ENCODE results near the gene DMD. TPM values are rescaled to one million over a fixed set of nuclear protein-coding genes. Genes with fewer than 3 reads are reported as not detected.

Gene DMD
- polyA plus RNA-seq, 1 donor from 2014 or later, result 21.6 TPM

- Histone ChIP-seq H3K36me3 (ENCODE audit: insufficient read depth, low read length) (no peaks in the 10 kb centered on the region), H3K27me3 (ENCODE audit: insufficient read depth, low read depth, low read length) (no peaks in the 10 kb centered on the region), H3F3A (ENCODE audit: insufficient read depth, low read length, poor library complexity, severe bottlenecking) (no peaks in the 10 kb centered on the region), H3K79me2 (replicated peaks; ENCODE audit: insufficient read depth, low read length) (no peaks in the 10 kb centered on the region), H3K4me2 (ENCODE audit: low read length) (no peak overlapping the region), H3K9me2 (ENCODE audit: insufficient read depth, low read length) (no peaks in the 10 kb centered on the region), H3K9me3 (ENCODE audit: low read length) (no peaks in the 10 kb centered on the region), H3K9ac (ENCODE audit: low read length) (no peak overlapping the region), H3K27ac (ENCODE audit: low read length) (no peak overlapping the region), H4K20me1 (ENCODE audit: insufficient read depth) (no peaks in the 10 kb centered on the region), H2AFZ (ENCODE audit: low read depth, low read length) (no peak overlapping the region), H3K4me3 (ENCODE audit: low read length) (no peak overlapping the region)
- TF ChIP-seq TAF1 (IDR thresholded peaks at IDR 0.05; ENCODE audit: low read depth) (no peak), MXI1 (conservative IDR thresholded peaks at IDR 0.05; ENCODE audit: poor library complexity, severe bottlenecking) (no peak), EZH2 (IDR thresholded peaks at IDR 0.05; ENCODE audit: borderline replicate concordance, insufficient read depth, low read length, poor library complexity, severe bottlenecking) (no peak), REST (IDR thresholded peaks at IDR 0.05; ENCODE audit: borderline replicate concordance) (no peak), CTCF (IDR thresholded peaks at IDR 0.05; ENCODE audit: poor library complexity, severe bottlenecking) (no peak), RAD21 (conservative IDR thresholded peaks at IDR 0.05) (no peak), POLR2AphosphoS5 (IDR thresholded peaks at IDR 0.05) (no peak), EP300 (conservative IDR thresholded peaks at IDR 0.05; ENCODE audit: poor library complexity, severe bottlenecking) (no peak), SMC3 (conservative IDR thresholded peaks at IDR 0.05; ENCODE audit: poor library complexity) (no peak)
Observed at GRCh38 chrX:31215277-31215815, 1996.0 kb downstream of the DMD start.

GRCh38 chrX:31213941-31214340 lies 1997.4 kb downstream of the DMD start:
- no peak overlapping the region for H3K4me3 ChIP-seq (ENCODE audit: low read length)
- no peaks in the 10 kb centered on the region for H3K9me3 ChIP-seq (ENCODE audit: low read length)
- H4K20me1 ChIP-seq (ENCODE audit: insufficient read depth), result no peaks in the 10 kb centered on the region
- H2AFZ ChIP-seq (ENCODE audit: low read depth, low read length), result no peak overlapping the region
- H3K4me2 ChIP-seq (ENCODE audit: low read length), result no peak overlapping the region
- no peak overlapping the region for H3K9ac ChIP-seq (ENCODE audit: low read length)
- peak; percentile 31 for TF ChIP-seq CTCF (IDR thresholded peaks at IDR 0.05; ENCODE audit: poor library complexity, severe bottlenecking)
- TF ChIP-seq EP300 (conservative IDR thresholded peaks at IDR 0.05; ENCODE audit: poor library complexity, severe bottlenecking), result no peak
- no peaks in the 10 kb centered on the region for H3F3A ChIP-seq (ENCODE audit: insufficient read depth, low read length, poor library complexity, severe bottlenecking)
- H3K79me2 ChIP-seq (replicated peaks; ENCODE audit: insufficient read depth, low read length), result no peaks in the 10 kb centered on the region
- H3K9me2 ChIP-seq (ENCODE audit: insufficient read depth, low read length), result no peaks in the 10 kb centered on the region
- no peaks in the 10 kb centered on the region for H3K36me3 ChIP-seq (ENCODE audit: insufficient read depth, low read length)
- no peak overlapping the region for H3K27ac ChIP-seq (ENCODE audit: low read length)
- no peaks in the 10 kb centered on the region for H3K27me3 ChIP-seq (ENCODE audit: insufficient read depth, low read depth, low read length)
